Measurements from ENCODE around the gene LRRIQ1. TPM values are rescaled to one million over a fixed set of nuclear protein-coding genes. Genes with fewer than 3 reads are reported as not detected.

The LRRIQ1 gene
- 0.47 to 1.1 TPM (median 0.71 TPM) in 5 replicates for total RNA-seq (2022; extraction: Qiagen RNA extraction; ENCODE audit: low read depth)

GRCh38 chr12:85036234-85036707 lies at the start of gene LRRIQ1, which contains the start of gene TSPAN19:
Gene LRRIQ1, plus strand, starts transcription at chr12:85036351. Its CDS starts 1,826 bp downstream, at chr12:85038177.
Gene TSPAN19, minus strand, starts transcription at chr12:85036277. Its CDS starts 6,331 bp downstream, at chr12:85029946.

GRCh38 chr12:85280165-85280983 lies 244.2 kb downstream of the LRRIQ1 start, which contains the start of gene ALX1:
Gene ALX1, plus strand, starts transcription at chr12:85280220. Its CDS starts 42 bp downstream, at chr12:85280262.

Other genes with a start within 250 kb of the LRRIQ1 start
- gene SLC6A15, start 123.6 kb upstream of the LRRIQ1 start, total RNA-seq (2022; extraction: Qiagen RNA extraction; ENCODE audit: low read depth) = 2.4 to 3.9 TPM (median 3.1 TPM) in 5 replicates
- 0.31 TPM in 1 of 5 replicates, not detected in the others for gene TSPAN19, start 74 bp upstream of the LRRIQ1 start, total RNA-seq (2022; extraction: Qiagen RNA extraction; ENCODE audit: low read depth)
- gene ALX1, start 243.9 kb downstream of the LRRIQ1 start, total RNA-seq (2022; extraction: Qiagen RNA extraction; ENCODE audit: low read depth) = 5.6 to 6.5 TPM (median 5.8 TPM) in 5 replicates

Measured in A549 treated with CpdA at 1 μM for 4 hours (cell line).